ENCODE data around the gene TBXAS1.

- peak; percentile 17 for TF ChIP-seq POLR2A (IDR thresholded peaks at IDR 0.05; ENCODE audit: low read length)
- no peak for TF ChIP-seq GATA1 (IDR thresholded peaks at IDR 0.05; ENCODE audit: low read depth, low read length)
Measured at GRCh38 chr7:139830292-139830691, 1.2 kb downstream of the TBXAS1 start.

All from erythroblast (primary cell).